Lower leg skin (tissue), 3 donors: Measurements from ENCODE around the gene LHFPL2.

Experiments used
- POLR2A ChIP-seq, 2 donors: fragments of 450-650 bp; IDR thresholded peaks; one replicate each; pipeline ENCODE4 v1.6.1; 2016 to 2017; ENCODE audit warnings: antibody characterized with exemption in 2 of 2, mild to moderate bottlenecking in 1 of 2, moderate library complexity in 1 of 2
- TF ChIP-seq, protein P1 (sequence below), 3 donors: fragments of 450-650 bp; IDR thresholded peaks; one replicate each; pipeline ENCODE4 v1.5.1; 2016; ENCODE audit warnings: antibody characterized with exemption in 3 of 3, mild to moderate bottlenecking in 3 of 3, moderate library complexity in 2 of 3

GRCh38 chr5:78624992-78625391 lies 23.6 kb downstream of the LHFPL2 start:
- TF ChIP-seq, protein P1, sequence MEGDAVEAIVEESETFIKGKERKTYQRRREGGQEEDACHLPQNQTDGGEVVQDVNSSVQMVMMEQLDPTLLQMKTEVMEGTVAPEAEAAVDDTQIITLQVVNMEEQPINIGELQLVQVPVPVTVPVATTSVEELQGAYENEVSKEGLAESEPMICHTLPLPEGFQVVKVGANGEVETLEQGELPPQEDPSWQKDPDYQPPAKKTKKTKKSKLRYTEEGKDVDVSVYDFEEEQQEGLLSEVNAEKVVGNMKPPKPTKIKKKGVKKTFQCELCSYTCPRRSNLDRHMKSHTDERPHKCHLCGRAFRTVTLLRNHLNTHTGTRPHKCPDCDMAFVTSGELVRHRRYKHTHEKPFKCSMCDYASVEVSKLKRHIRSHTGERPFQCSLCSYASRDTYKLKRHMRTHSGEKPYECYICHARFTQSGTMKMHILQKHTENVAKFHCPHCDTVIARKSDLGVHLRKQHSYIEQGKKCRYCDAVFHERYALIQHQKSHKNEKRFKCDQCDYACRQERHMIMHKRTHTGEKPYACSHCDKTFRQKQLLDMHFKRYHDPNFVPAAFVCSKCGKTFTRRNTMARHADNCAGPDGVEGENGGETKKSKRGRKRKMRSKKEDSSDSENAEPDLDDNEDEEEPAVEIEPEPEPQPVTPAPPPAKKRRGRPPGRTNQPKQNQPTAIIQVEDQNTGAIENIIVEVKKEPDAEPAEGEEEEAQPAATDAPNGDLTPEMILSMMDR (IDR thresholded peaks at IDR 0.05): no peak
- no peak for TF ChIP-seq POLR2A (IDR thresholded peaks at IDR 0.05)
